Fibroblast of peridontal ligament (primary cell): ENCODE data around the gene C11orf21.

Experiments
- DNase-seq: peaks from one replicate; pipeline ENCODE4 v3.0.0-alpha.2; 2010; ENCODE audit errors: extremely low read depth

C11orf21 gene

DNA sequence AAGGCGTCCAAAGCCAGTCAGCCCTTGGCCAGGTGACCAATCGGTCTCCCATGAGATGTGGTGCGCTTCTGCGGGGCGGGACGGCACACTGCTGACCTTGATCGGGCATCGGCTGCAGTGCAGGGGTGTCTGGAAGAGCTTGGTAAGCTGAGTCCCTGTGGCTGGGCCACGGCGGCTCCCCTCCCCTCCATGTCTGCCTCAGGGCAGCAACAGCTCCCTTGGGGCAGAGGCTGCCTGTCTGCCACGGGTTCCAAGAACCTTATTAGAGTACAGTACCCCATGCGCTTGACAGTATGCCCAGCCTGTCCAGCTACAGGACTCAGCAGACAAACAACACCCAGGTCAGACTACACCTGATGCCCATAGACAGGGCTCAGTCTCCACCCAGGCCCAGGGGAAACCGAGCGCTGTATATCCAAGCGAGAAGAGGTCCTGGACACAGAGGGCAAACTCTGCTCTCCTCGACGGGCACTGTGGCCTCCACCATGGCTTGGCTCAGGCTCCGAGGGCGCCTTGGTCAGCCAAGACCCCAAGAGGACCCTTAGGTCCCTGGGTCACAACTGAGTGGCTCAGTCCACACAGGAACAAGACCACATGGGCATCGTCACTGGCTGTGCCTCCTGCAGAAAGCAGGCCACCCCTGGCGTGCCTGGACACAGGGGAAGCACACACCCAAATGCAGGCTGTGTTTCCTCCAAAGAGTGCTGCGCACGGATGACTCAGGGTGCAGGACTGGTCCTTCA lies 19.0 kb upstream of the C11orf21 start:
- DNase-seq, result no peak

DNA sequence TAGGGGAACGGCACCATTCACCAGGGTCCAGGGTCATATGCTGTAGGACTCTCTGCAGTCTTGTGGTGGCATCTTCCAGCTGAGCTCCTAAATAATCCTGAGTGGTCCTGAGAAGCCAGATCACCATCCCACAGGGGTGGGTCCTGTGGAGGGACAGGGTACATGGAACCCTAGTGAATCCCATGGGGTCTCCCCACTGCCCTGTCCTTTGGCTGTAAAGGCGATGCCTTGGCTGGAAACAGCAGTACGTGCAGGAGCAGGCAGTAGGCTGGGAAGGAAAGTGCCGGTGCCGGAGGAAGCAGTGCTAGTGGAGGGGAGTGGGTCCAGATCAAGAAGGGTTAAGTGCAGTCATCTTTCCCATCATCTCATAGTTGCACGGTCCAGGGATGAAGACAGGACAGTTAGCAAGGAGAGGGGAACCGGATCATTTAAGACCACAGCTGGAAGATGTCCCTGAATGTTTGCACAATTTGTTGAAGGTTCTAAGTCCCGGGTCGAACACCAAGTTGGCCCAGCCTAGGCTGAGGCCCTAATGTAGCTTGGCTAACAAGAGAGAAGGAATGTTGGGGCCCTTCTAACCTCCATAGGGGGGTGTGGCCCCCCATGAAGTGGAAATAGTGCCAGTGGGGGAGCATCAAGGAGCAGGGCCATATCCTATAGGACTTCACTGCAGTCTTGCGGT lies 18.2 kb upstream of the C11orf21 start:
- DNase-seq, result no peak

DNA sequence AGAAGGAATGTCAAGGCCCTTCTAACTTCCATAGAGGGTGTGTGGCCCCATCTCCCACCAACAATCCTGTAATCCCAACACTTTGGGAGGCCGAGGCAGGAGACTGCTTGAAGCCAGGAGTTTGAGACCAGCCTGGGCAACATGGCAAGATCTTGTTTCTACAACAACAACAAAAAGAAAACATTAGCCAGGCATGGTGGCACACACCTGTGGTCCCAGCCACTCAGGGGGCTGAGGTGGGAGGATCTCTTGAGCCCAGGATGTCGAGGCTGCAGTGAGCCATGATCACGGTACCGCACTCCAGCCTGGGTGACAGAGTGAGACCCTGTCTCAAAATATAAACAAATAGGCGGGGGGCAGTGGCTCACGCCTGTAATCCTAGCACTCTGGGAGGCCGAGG lies 17.0 kb upstream of the C11orf21 start:
- no peak for DNase-seq

DNA sequence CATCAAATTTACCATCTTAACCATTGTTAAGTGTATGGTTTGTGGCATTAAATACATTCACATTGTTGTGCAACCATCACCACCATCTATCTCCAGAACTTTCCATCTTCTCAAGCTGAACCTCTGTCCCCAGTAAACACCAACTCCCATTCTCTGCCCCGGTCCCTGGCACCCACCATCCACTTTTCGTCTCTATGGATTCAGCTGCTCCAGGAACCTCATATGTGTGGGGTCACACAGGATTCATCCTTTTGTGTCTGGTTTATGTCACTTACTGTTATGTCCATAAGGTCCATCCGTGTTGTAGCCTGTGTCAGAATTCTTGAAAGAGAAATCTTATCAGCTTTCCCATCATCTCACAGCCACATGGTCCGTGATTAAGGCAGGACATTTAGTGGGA lies 16.4 kb upstream of the C11orf21 start:
- DNase-seq, result no peak

- no peak for DNase-seq
Measured at GRCh38 chr11:2317354-2318050, 15.8 kb upstream of the C11orf21 start.

DNA sequence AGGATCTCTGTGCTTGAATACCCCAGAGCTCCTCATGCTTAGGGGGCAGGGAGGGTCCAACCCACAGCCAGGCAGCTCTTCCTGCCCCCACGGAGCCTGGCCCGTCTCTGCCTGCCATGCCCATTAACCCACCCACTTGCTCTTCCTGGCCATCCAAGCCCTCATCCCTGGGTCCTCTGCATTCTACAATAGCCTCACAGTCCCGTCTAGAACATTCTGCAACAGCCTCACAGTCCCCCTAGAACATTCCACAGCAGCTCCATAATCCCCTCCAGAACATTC lies 15.2 kb upstream of the C11orf21 start:
- no peak for DNase-seq

- no peak for DNase-seq
Measured at GRCh38 chr11:2316169-2316962, 14.6 kb upstream of the C11orf21 start.

DNA sequence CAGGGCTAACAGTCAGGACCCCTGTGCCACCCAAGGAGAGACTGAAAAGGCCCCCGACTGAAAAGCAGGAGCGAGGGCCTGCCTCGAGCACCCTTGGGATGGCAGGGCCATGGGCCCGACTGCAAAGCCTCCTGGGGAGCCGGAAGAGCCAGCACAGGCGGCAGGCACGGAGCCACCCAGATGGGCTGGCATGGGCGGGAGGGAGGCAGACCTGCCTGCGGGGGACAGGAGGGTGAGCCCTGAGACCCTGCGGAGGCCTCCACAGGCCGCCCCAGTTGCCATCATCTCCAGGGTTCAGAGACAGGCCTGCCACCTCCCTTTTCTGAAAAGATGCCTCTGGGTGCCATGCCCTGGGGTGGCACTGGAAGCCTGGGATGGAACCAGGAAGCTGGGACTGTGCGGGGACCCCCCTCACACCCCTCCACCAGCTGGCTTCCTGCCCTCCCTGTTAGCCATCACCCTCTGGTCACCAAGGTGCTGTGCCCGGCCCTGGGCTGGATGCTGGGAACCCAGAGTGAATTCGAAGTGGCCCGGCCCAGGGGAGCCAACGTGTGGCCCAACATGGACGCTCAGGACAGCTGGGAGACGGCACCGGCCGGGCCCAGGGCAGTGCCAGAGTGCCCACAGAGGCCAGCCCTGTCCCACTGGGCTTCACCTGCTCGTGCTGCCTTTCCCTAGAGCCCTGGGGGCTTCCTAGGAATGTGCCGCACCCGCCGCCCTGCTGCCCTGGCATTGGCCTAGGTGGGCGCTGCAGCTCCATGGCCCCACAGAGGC lies 13.9 kb upstream of the C11orf21 start:
- no peak for DNase-seq

GRCh38 chr11:2314525-2315394 lies 13.0 kb upstream of the C11orf21 start:
- peak; percentile 87 for DNase-seq

GRCh38 chr11:2314136-2314524 lies 12.4 kb upstream of the C11orf21 start:
- DNase-seq, result no peak

DNA sequence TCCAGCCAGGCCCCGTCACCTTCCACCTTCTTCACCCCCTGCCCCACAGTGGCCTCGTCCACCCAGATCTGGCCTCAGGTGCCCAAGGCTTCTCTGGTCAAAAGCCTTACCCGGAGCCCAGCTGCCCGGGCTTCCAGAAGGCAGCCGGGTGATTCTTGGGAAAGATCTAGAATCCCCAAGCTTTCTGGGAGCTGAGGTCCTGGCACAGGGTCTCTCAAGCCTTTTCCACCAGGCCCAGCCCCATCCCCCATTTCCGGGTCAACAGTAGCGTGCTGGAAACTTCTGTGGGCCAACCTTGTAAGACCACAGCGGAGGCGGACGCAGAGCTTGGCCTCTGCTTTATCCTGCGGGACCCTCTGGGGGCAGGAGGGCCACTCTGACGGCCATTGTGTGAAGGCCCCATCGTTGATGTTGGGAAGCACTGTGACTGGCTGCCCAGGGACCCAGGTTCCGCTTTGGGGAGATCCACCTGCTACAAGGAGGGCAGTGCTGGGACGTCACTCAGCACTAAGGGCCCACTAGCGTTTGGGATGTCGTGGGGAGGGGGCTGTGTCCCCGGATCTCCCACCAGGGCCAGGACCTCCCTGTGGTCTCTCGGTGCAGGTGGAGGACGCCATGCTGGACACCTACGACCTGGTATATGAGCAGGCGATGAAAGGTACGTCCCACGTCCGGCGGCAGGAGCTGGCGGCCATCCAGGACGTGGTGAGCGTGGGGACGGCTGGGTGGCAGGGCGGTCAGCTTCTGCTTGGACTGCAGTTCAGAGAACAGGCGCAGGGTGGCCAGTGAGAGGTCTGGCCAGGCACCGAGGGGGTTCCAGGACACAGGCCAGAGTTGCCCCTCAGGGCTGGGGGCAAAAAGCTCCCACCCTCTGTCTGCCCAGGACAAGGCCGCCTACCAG lies 11.6 kb upstream of the C11orf21 start:
- no peak for DNase-seq

DNA sequence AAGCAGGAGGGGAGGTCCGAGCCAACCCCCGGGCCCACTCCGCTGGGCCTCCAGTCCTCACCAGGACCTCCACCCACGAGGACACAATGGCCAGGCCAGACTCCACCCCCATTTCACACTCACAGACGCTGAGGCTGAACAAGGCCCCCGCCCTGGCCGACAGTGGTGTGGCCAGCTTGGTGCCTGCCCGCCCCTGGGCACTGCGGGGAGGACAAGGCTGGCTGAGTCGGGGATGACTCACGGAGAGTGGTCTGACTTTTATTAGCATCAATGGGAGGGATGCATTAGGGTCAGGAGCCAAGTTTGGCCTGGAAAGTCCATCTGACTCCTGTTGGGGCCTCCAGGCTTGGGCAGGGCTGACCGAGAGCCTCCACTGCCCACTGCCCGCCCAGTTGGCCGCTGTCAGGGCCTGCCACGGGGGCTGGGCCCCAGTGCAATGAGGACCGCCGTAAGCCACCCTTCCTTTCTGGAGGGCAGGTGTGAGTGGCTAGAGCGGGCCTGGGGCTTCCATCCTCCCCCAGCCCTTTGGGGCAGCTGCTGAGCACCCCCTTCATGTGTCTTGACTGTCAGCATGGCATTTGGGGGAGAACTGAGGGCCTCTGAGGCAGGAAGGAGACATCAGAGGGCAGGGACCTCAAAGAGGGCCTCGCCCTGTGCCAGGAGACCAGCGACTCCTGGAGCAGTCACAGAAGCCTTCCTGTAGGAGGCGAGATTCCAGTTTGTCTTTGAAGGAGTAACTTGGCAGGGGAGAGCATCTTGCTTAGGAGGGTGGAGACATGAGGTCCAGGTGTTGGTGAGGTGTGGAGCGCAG lies 10.7 kb upstream of the C11orf21 start:
- peak; percentile 27 for DNase-seq

GRCh38 chr11:2311353-2312133 lies 9.8 kb upstream of the C11orf21 start:
- DNase-seq, result no peak

DNA sequence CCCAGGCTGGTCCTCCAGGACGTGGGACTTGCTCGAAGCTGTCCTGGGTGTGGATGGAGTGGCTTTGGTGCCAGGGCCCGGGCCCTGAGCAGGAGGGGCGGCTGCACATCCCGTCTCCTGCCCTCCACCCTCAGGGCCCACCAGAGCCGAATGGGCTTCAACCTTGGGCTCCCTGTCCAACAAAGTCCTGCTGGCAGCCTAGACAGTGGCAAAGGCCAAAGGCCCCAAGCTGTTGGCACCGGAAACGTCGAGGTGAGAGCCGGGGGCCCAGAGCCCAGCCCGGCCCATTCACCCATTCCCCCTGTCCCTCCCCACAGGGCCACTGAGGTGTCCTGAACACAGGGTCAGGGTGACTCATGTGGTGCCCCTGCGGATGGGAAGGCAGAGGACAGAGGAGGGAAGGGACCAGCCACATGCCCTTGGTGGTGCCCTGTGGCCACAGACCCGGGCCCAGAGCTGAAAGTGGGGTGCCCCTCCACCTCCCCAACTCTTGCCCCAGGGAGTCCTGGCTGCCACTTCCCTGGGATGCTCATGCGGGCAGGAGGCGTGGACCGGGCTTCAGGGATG lies 9.2 kb upstream of the C11orf21 start:
- no peak for DNase-seq

- no peak for DNase-seq
Measured at GRCh38 chr11:2310073-2310785, 8.5 kb upstream of the C11orf21 start.

DNA sequence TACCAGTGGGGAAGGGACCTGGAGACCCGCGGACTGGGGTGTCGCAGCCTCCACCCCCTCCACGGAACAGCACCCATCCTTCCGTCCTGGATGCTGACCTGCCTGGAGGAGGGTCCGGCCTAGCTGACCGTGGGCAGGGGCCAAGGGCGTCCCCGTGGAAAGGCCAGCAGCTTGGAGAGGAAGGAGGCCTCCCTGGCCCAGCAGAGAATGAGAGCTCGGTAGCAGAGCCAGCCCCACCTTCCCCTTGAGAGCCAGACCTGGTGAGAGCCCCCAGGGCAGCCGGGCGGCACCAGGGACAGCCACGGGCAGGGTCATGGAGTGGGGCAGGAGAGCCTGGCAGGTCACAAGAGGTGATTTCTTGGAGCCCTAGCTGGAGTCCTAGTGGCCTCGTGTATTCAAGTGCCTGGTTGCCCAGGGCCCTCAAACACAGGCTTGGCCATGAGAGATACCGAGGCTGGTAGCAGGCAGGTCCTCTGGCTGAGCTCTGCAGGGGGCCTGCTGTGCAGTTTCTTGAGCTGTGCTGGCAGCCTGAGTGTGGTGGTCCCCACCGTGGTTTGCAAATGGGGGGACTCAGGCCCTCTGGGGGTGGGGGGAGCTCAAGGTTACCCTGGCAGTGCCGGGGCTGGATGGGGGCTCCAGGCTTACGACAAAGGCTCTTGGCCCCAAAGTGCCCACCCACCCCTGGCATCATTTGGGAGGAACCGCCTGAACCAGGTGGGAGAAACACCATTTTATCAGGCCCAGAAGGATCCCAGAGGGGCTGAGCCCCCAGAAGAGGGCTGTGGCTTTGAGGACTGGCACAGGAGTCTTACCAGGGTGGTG lies 7.7 kb upstream of the C11orf21 start:
- DNase-seq, result no peak
